ENCODE results near the gene CRABP2. TPM values are rescaled to one million over a fixed set of nuclear protein-coding genes. Genes with fewer than 3 reads are reported as not detected.

The CRABP2 gene
- total RNA-seq, 2 donors from 2014 or later = 1.6 to 2.3 TPM

GRCh38 chr1:156658496-156658895 is 46.9 kb downstream of the CRABP2 start:
- no peak for ATAC-seq

GRCh38 chr1:156657741-156658319 is 47.6 kb downstream of the CRABP2 start:
- DNase-seq (ENCODE audit: low spot score in 2 of 2) (no peak), ATAC-seq (no peak)
- Mint-ChIP-seq H3K9me3 (no peaks in the 10 kb centered on the region), H3K36me3 (no peaks in the 10 kb centered on the region), H3K27ac (no peak overlapping the region)

More at GRCh38 chr1:156658496-156658895, 46.9 kb downstream of the CRABP2 start:
- Mint-ChIP-seq H3K27ac (no peak overlapping the region), H3K36me3 (no peaks in the 10 kb centered on the region), H3K9me3 (no peaks in the 10 kb centered on the region)
- no peak for DNase-seq (ENCODE audit: low spot score in 2 of 2)

GRCh38 chr1:156656806-156657740 is 48.3 kb downstream of the CRABP2 start:
- H3K36me3 Mint-ChIP-seq = no peaks in the 10 kb centered on the region
- ATAC-seq = peak; percentile 43 to 44
- peak; percentile 71 to 85 for DNase-seq (ENCODE audit: low spot score in 2 of 2)
- H3K27ac Mint-ChIP-seq = no peak overlapping the region
- H3K9me3 Mint-ChIP-seq = no peaks in the 10 kb centered on the region

- Mint-ChIP-seq H3K9me3 (no peaks in the 10 kb centered on the region), H3K27ac (no peak overlapping the region), H3K36me3 (no peaks in the 10 kb centered on the region)
- DNase-seq (ENCODE audit: low spot score in 2 of 2) (no peak), ATAC-seq (no peak)
Measured at GRCh38 chr1:156655904-156656516, 49.4 kb downstream of the CRABP2 start.

GRCh38 chr1:156655151-156655903 is 50.1 kb downstream of the CRABP2 start:
- H3K27ac Mint-ChIP-seq = no peak overlapping the region
- DNase-seq (ENCODE audit: low spot score in 2 of 2) (no peak), ATAC-seq (no peak)
- H3K36me3 Mint-ChIP-seq = no peaks in the 10 kb centered on the region
- no peaks in the 10 kb centered on the region for H3K9me3 Mint-ChIP-seq

GRCh38 chr1:156654700-156655099 is 50.7 kb downstream of the CRABP2 start:
- H3K9me3 Mint-ChIP-seq = no peaks in the 10 kb centered on the region
- H3K36me3 Mint-ChIP-seq = no peaks in the 10 kb centered on the region
- H3K27ac Mint-ChIP-seq = no peak overlapping the region
- ATAC-seq (no peak), DNase-seq (ENCODE audit: low spot score in 2 of 2) (no peak)

GRCh38 chr1:156652992-156653355 is 52.4 kb downstream of the CRABP2 start:
- Mint-ChIP-seq H3K36me3 (no peaks in the 10 kb centered on the region), H3K27ac (no peak overlapping the region), H3K9me3 (no peaks in the 10 kb centered on the region)
- ATAC-seq = no peak
- DNase-seq (ENCODE audit: low spot score in 2 of 2) = no peak

GRCh38 chr1:156652131-156652991 is 53.0 kb downstream of the CRABP2 start:
- H3K27ac Mint-ChIP-seq = no peak overlapping the region
- no peaks in the 10 kb centered on the region for H3K9me3 Mint-ChIP-seq
- ATAC-seq (no peak), DNase-seq (ENCODE audit: low spot score in 2 of 2) (no peak)
- H3K36me3 Mint-ChIP-seq = no peaks in the 10 kb centered on the region

Other genes with a start within 250 kb of the CRABP2 start
- gene MEF2D, start 204.8 kb downstream of the CRABP2 start, total RNA-seq = 10 to 100 TPM; 31.7 to 62.5 TPM
- gene IQGAP3, start 133.0 kb downstream of the CRABP2 start, total RNA-seq = 10 to 100 TPM in 1 of 2 donors, 1 to 10 TPM in 1; 5.1 to 30.5 TPM
- gene TTC24, start 125.9 kb downstream of the CRABP2 start, total RNA-seq = 1 to 10 TPM; 4.5 to 6.8 TPM
- gene NAXE, start 113.8 kb downstream of the CRABP2 start, total RNA-seq = 10 to 100 TPM; 71.4 to 95.1 TPM
- gene GPATCH4, start 104.1 kb downstream of the CRABP2 start, total RNA-seq = 10 to 100 TPM; 26.1 to 35.8 TPM
- gene HAPLN2, start 86.2 kb downstream of the CRABP2 start, total RNA-seq = 1 to 10 TPM in 1 of 2 donors, not detected in 1; 3.8 TPM
- not detected for gene BCAN, start 63.5 kb downstream of the CRABP2 start, total RNA-seq
- not detected for gene NES, start 28.2 kb downstream of the CRABP2 start, total RNA-seq
- gene METTL25B, start 22.9 kb upstream of the CRABP2 start, total RNA-seq = 10 to 100 TPM; 39.4 to 64.9 TPM
- 10 to 100 TPM; 46.2 to 50.7 TPM for gene ISG20L2, start 23.2 kb upstream of the CRABP2 start, total RNA-seq
- 10 to 100 TPM; 61.4 to 70.4 TPM for gene MRPL24, start 35.5 kb upstream of the CRABP2 start, total RNA-seq
- gene HDGF, start 46.1 kb upstream of the CRABP2 start, total RNA-seq = 100 to 1,000 TPM; 281 to 325 TPM
- gene PRCC, start 62.0 kb upstream of the CRABP2 start, total RNA-seq = 10 to 100 TPM; 44.5 to 72.1 TPM
- gene SH2D2A, start 111.3 kb upstream of the CRABP2 start, total RNA-seq = 100 to 1,000 TPM; 186 to 215 TPM
- gene INSRR, start 153.5 kb upstream of the CRABP2 start, total RNA-seq = under 1 TPM; 0.07 to 0.29 TPM
- gene NTRK1, start 155.3 kb upstream of the CRABP2 start, total RNA-seq = 1 to 10 TPM; 5.3 to 7.2 TPM
- gene PEAR1, start 188.1 kb upstream of the CRABP2 start, total RNA-seq = under 1 TPM; 0.09 to 0.53 TPM
- not detected for gene LRRC71, start 215.0 kb upstream of the CRABP2 start, total RNA-seq

Measured in activated naive CD4-positive, alpha-beta T cell treated with anti-CD3 and anti-CD28 coated beads, Interleukin-2, amount 50 U/mL, for 72 hours (primary cell).